Measurements from ENCODE around the gene CD44. TPM values are rescaled to one million over a fixed set of nuclear protein-coding genes. Genes with fewer than 3 reads are reported as not detected.

Gene CD44
- total RNA-seq, 1 experiment from 2014 or later, result 6.1 TPM

- H3K4me3 Mint-ChIP-seq, result no peak overlapping the region
- H2BK5ac ChIP-seq (ENCODE audit: insufficient read length, low read length), result no peak overlapping the region
- no peak overlapping the region for H3K18ac ChIP-seq (ENCODE audit: insufficient read length, low read depth, low read length)
- H3K4me2 ChIP-seq (ENCODE audit: insufficient read depth, insufficient read length, low read length), result no peak overlapping the region
- no peak for DNase-seq
- H3K9me3 Mint-ChIP-seq, result no peaks in the 10 kb centered on the region
- H4K5ac ChIP-seq (ENCODE audit: insufficient read length, low read depth, low read length), result no peak overlapping the region
- H3K14ac ChIP-seq (ENCODE audit: insufficient read depth, low read length), result no peak overlapping the region
- TF ChIP-seq, protein P1, sequence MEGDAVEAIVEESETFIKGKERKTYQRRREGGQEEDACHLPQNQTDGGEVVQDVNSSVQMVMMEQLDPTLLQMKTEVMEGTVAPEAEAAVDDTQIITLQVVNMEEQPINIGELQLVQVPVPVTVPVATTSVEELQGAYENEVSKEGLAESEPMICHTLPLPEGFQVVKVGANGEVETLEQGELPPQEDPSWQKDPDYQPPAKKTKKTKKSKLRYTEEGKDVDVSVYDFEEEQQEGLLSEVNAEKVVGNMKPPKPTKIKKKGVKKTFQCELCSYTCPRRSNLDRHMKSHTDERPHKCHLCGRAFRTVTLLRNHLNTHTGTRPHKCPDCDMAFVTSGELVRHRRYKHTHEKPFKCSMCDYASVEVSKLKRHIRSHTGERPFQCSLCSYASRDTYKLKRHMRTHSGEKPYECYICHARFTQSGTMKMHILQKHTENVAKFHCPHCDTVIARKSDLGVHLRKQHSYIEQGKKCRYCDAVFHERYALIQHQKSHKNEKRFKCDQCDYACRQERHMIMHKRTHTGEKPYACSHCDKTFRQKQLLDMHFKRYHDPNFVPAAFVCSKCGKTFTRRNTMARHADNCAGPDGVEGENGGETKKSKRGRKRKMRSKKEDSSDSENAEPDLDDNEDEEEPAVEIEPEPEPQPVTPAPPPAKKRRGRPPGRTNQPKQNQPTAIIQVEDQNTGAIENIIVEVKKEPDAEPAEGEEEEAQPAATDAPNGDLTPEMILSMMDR (conservative IDR thresholded peaks at IDR 0.05), result no peak
- no peak overlapping the region for H3K23ac ChIP-seq (ENCODE audit: insufficient read length, low read depth, low read length)
- H3K36me3 Mint-ChIP-seq (ENCODE audit: insufficient read depth in 1 of 3, low read depth in 3 of 3), result no peaks in the 10 kb centered on the region
- H3K27me3 Mint-ChIP-seq (ENCODE audit: low read depth), result no peaks in the 10 kb centered on the region
- no peaks in the 10 kb centered on the region for H3K79me2 ChIP-seq (ENCODE audit: insufficient read depth, low read length)
- H3K27ac ChIP-seq (ENCODE audit: insufficient read length, low read depth, low read length), result no peak overlapping the region
- H3K4me1 ChIP-seq (ENCODE audit: insufficient read depth, low read length), result no peaks in the 10 kb centered on the region
- H3K9me3 ChIP-seq (ENCODE audit: control insufficient read depth, low read depth, low read length), result no peaks in the 10 kb centered on the region
- no peak overlapping the region for H3K9ac ChIP-seq (ENCODE audit: extremely low read depth, insufficient read length, low read length)
- H3T11ph ChIP-seq (ENCODE audit: low read length), result no peak overlapping the region
- no peaks in the 10 kb centered on the region for H3K79me1 ChIP-seq (ENCODE audit: insufficient read depth, low read depth, low read length, poor library complexity, severe bottlenecking)
- H4K20me1 ChIP-seq (ENCODE audit: control insufficient read depth, insufficient read depth, insufficient read length), result no peaks in the 10 kb centered on the region
- no peak overlapping the region for H3K56ac ChIP-seq (ENCODE audit: insufficient read length, low read depth, low read length)
- H2BK120ac ChIP-seq (ENCODE audit: low read depth, low read length, poor library complexity, severe bottlenecking), result no peak overlapping the region
- H3K23me2 ChIP-seq (ENCODE audit: insufficient read length, low read depth, low read length, poor library complexity, severe bottlenecking), result no peaks in the 10 kb centered on the region
- no peaks in the 10 kb centered on the region for H3K27me3 ChIP-seq (ENCODE audit: insufficient read depth, low read length)
- no peak overlapping the region for H4K91ac ChIP-seq (ENCODE audit: insufficient read length, low read depth, low read length)
- no peak overlapping the region for H2BK20ac ChIP-seq (ENCODE audit: low read depth, low read length, poor library complexity, severe bottlenecking)
- no peak overlapping the region for H2AFZ ChIP-seq (ENCODE audit: low read length)
- no peak overlapping the region for H2BK12ac ChIP-seq (ENCODE audit: insufficient read length, low read depth, low read length)
- H3K4ac ChIP-seq (ENCODE audit: low read depth, low read length), result no peak overlapping the region
- no peak overlapping the region for H3K27ac Mint-ChIP-seq
- H2AK5ac ChIP-seq (ENCODE audit: insufficient read length, low read length), result no peak overlapping the region
- H2BK15ac ChIP-seq (ENCODE audit: low read depth, low read length), result no peak overlapping the region
- no peak overlapping the region for H4K8ac ChIP-seq (replicated peaks; ENCODE audit: insufficient read length, low read depth, low read length)
- H3K4me1 Mint-ChIP-seq, result no peaks in the 10 kb centered on the region
Measured at GRCh38 chr11:35262735-35263134, 123.8 kb downstream of the CD44 start.
